Measurements from ENCODE around the gene STARD5.

The STARD5 gene

DNA sequence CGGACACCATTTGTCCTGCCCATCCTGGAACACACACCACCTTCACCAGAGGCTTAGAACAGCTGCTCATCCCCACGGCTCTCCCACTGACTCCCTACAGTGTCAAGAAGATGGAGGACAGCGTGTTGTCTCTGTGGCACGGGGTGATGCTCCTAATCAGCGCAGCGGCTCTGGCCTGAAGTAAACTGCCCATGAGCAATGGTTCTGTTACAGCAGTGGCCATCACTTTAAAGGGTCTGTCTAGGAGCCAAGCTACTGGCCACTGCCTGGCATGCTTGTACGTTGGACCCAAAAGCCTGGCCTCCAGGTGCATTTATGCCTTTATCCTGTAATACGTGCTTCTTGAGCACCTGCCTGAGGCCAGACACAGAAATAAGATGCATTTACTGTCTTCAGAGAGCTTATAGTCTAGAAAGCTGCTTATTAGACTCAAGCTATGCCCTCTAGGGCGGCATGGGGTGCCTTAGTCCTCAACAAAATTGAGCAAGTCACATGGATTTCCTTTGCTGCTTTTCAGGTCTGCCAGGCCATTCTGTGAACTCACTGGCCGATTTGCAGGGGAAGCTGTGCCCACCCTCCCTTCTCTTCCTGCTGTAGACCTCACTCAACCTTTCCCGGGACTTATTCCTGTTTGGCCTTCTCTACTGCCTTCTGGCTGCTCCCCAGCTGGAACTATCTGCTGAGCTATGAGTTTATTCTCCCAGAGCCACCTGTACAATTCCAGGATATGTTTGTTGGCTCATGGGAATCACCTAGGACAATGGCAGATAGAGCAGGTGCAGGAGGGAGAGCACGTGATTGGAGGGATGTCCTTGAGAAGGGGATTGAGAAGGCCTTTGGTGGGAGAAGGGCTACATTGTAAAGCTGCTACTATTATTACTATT is 51.9 kb downstream of the STARD5 start:
- FAIRE-seq = no peak

DNA sequence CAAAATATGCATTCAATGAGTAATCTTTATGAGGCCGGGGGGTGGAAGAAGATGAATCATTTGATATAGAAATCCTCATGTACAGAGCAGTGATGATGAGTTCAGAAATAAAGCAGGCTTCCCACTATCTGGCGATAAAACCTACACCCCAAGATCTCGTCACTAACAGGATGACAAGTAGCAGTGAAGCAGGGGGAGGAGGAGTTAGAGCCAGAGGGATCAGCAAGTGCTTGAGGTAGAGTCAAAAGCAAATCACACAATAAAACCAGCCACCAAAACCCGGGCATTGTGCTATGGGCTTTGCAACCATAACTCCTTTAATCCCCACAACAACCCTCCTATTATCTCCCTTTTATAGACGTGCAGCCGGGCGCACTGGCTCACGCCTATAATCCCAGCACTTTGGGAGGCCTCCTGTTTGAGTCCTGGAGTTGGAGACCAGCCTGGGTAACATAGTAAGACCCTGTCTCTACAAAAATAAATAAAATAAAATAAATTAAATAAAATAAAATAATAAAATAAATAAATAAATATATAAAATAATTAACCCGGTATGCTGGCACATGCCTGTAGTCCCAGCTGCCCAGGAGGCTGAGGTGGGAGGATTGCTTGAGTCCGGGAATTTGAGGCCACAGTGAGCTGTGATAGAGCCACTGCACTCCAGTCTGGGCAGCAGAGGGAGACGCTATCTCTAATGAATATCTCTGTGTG is 53.0 kb downstream of the STARD5 start:
- no peak for FAIRE-seq

DNA sequence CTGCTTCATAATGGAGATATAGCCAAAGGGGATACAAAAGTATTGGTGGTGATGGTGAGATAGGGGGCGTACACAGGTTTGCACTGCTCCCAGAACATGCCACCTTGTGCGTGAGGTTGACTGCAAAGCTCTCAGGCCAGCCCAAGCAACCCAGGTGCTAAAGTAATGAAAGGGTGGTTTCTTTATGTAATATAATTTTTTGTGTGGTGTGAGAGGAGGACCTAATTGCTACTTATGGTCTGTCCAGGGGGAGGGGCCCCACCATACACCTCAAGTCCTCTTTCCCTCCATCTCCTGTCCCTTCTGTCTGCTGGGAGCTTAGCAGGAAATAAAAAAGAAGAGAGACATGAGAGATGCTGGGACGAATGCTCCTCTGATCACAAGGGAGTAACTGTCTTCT is 53.8 kb downstream of the STARD5 start:
- FAIRE-seq = no peak

DNA sequence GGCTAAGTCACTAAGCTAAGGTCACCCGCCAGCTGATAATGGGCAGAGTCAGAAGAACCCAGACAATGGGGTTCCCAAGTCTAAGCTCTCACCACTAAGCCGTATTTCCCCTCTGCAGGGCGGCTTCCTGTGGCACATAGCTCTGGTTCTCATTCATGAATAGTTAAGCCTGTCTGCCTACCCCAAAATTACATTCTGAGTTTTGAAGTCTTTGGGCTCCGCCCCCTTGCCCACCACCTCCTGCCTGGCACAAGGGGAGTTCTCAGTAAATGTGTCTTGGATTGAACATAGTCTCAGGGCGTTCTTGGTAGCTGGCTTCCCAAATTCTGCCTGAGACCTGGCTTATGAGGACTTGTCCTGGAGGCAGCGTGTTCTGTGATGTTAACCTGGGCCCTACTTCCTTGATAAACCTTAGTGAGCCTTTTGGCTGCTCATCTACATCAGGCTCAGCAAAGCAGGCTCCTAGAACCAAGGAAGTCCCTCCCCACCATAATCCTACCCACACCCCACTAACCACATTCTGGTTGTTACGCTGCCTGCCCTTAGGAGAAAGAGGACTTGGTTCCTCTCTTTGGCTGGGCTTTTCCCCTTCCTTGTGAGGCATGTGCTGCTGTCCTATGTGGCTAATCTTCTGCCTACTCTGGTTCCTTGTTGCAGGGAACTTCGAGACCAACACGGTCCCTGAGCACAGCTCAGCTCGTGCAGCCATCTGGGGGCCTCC is 54.9 kb downstream of the STARD5 start:
- no peak for FAIRE-seq

DNA sequence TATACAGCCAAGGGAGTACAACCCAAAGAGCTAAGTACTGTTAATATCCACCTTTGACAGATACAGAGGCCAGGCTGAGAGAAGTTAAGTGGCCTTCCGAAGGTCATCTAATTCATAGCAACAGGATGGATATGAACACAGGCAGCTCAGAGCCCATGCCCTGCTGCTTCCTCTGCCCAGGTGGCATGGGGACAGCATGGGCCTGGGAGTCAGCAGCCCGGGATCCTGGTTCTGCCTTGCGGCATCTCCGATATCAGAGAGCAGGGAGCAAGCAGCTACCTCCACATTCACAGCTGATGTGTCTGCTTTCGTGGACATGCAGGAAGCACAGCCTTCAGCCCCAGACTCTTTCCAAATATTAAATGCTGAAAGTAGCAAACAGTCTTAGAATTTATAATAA is 55.6 kb downstream of the STARD5 start:
- no peak for FAIRE-seq

DNA sequence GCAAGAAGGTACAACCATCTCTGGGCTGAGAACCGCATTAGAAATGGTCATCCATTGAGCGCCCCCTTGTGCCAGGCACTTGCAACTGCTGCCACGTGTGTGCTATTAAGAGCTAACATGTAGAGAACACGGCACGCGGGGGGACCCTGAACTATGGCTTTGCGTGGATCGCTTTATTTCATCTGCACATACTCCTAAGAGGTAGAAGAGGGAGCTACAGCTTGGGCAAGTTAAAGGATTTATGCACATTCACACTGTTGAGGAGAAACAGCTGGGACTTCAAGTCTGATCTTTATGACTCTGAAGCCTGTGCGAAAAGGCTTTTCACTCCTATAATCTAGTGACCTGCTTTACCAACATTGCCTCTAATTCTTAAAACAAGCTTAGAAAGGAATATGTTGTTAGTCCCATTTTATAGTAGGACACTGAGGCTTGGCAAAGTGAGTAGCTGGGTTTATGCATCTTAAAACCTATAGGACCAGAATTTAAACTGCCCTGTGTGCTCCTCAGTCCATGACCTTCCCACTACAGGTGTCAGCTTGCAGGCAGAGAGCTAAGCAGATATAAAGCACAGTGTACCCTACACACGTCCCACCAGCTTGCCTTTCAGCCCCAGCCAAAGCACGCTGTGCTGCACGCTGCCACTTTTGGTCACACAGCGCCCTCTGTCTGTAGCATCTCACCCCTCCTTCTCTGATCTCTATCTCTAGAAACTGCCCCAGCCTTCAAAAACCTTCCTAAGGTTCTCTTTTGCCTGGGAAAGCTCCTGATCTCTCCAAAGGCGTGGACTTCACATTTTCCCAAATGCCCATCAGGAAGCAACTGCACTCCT is 57.8 kb downstream of the STARD5 start:
- no peak for FAIRE-seq

DNA sequence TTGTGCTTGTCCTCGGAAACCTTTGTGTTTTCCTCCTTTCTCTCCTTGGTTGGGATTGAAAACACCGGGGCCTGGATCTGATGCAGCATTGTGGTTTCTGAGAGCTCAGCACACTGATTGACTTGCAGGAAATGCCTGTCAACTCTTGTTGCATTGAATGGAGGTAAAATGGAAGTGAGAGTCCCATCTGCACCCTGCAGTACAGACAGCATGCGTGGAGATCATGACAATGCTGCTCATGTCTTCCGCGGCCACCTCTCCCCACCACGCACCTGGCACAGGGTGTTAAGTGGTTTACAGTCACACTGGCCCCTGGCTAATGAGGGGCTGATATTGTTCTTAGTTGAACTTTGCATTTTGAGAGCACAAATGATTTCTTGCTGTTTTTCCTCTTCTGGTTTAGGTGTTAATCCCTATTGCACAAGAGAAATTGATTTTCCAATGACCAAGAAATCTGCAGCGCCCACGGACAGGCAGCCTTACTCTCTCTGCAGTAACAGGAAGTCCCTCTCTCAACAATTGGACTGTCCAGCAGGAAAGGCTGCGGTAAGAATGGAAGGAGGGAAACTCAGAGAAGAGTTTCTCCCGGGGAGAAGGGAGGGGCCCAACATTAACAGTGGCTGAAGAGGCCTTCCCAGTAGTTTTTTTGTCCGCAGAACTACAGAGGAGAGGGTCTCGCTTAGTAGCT is 58.5 kb downstream of the STARD5 start:
- no peak for FAIRE-seq

DNA sequence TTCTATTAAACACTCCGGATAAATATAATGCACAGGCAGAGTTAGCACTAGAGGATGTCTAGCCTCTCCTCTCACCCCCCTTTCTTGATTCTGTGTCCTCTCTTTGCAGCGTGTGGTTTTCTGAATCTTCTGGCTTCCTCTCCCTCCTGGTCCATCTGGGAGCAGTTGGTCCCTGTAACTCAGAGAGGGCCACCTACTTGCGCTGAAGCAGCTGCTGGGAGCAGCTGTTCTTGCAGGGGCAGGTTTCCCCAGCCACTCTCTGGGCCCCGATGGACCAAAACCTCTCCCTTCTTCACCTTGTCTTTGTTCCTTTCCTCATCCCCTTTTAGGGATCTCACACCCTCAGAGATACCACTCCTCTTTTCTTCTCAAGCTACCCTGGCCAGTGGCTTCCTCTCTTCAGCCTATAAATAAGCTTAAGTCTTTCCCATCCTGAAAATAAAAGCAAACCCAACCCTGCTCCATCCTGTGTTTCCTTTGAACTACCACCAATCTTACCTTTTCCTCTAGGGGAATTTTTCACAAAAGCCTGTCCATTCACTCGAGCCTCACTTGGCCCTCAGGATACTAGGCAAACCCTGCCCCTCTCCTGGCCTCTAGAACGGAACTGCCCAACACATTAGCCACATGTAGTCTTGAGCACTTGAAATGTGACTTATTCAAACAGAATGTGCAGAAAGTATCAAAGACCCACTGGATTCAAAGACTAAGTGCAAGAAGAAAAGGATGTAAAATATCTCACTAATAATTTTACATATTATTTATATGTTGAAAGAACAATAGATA is 59.7 kb downstream of the STARD5 start:
- FAIRE-seq = no peak

DNA sequence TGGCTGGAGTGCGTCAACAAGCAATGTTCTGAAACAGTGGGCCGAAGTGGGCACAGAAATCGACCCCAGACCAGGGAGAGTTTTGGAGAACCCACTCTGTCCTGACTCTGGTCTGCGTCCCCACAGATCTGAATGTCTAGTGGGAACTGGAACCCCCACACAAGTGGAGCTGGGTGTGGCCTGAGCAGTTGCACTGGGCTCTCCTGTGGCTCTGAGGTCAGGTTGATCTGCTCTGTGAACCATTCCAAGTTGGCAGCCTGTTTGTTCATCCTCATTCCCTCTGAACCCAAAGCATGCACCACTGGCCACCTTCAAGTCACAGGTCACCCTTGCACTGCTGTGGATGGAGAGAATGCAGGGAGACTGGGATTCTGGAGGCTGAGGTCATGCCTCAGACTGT is 60.5 kb downstream of the STARD5 start:
- no peak for FAIRE-seq

DNA sequence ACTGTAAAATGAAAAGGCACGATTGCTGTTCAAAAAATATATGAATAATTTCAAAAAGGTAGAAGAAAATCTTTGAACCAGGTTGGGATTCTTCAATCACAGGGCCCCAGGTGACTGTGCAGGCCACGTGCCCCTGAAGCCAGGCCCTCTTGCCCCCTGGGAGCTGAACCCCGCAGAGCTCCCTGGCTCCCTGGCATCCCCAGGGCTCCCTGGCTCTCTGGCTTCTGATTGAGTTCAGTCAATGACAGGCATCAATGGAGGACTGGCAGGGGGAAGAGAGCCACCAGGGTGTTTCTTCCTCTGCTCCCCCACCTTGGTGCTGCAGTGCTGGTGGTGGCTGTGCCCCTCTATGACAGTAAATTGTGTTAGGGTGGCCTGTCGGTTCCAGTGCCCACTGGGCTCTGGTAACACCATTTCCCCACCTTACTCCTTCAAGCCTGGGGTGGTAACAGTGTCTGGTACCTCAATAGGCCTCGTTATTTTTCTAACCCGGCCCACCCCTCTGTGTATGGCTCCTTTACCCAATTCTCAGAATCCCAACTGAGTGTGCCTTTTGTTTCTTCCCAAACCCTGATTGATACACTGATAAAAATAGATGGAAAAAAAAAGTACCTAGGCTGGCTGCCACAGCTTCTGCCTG is 62.6 kb downstream of the STARD5 start:
- no peak for FAIRE-seq

DNA sequence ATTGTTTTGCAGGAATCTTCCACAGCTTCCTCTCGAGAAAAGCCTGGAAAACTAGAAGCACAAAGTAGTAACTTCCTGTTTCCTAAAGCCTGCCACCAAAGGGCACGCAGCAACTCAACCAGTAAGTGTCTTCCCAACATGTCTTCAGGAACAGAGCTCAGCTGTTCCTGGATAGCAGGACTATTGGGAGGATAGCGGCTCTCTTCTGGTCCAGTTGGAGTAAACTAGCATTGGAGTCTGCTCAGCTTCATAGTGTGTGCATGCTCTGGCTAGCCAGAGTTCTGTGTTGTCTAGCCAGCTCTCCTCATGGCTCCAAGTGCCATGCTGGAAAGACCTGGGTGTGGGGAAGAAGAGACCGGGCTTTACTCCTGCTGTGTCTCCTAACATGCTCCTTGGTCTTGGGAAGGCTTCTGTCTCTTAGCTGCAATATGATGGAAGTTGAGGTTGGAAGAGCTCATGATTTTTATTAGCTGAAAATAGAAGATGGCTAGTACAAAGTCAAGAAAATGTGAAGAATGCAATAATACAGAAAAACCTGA is 64.1 kb downstream of the STARD5 start:
- no peak for FAIRE-seq
